HepG2 (cell line): ENCODE results near the gene LRRC4C.

Experiments used
- CBX5 ChIP-seq: sonication (generic); formaldehyde crosslinking; IDR thresholded peaks from 2 replicates; pipeline ENCODE4 v1.4.0; 2020; ENCODE audit warnings: missing genetic modification reagents, borderline replicate concordance
- CHD2 ChIP-seq: IDR thresholded peaks from 2 replicates; pipeline ENCODE4 v1.6.1; 2011; ENCODE audit warnings: low read depth, low read length, improper control_type of control experiment
- CTCF ChIP-seq: sonication (generic); formaldehyde crosslinking; IDR thresholded peaks from 2 replicates; pipeline ENCODE4 v1.5.0; 2020; ENCODE audit warnings: mild to moderate bottlenecking, missing genetic modification reagents, moderate library complexity
- FOXM1 ChIP-seq: sonication (generic); formaldehyde crosslinking; IDR thresholded peaks from 2 replicates; pipeline ENCODE4 v1.5.0; 2020; ENCODE audit warnings: missing genetic modification reagents
- GABPB1 ChIP-seq: IDR thresholded peaks from 2 replicates; pipeline ENCODE4 v1.6.1; 2016; ENCODE audit warnings: mild to moderate bottlenecking, missing genetic modification reagents, moderate library complexity, missing compliant biosample characterization
- MXD1 ChIP-seq: sonication (generic); formaldehyde crosslinking; IDR thresholded peaks from 2 replicates; pipeline ENCODE4 v1.4.0; 2020; ENCODE audit warnings: mild to moderate bottlenecking, missing genetic modification reagents
- PBX2 ChIP-seq: IDR thresholded peaks from 2 replicates; pipeline ENCODE4 v1.6.1; 2016; ENCODE audit warnings: control low read depth
- RELA ChIP-seq: sonication (generic); formaldehyde crosslinking; IDR thresholded peaks from 2 replicates; pipeline ENCODE4 v1.4.0; 2020; ENCODE audit warnings: missing genetic modification reagents
- ZBTB26 ChIP-seq: IDR thresholded peaks from 2 replicates; pipeline ENCODE4 v1.6.1; 2016; ENCODE audit warnings: missing compliant biosample characterization, missing genetic modification reagents, borderline replicate concordance
- ZNF704 ChIP-seq: sonication (generic); formaldehyde crosslinking; IDR thresholded peaks from 2 replicates; pipeline ENCODE4 v1.8.1; 2023; ENCODE audit warnings: mild to moderate bottlenecking, inconsistent platforms, moderate library complexity, missing genetic modification reagents, borderline replicate concordance

- no peak for TF ChIP-seq MXD1 (CRISPR knock-in tag)
- TF ChIP-seq CHD2, result no peak
- no peak for TF ChIP-seq CTCF (CRISPR knock-in tag)
- TF ChIP-seq RELA, result no peak
- TF ChIP-seq PBX2 (CRISPR knock-in tag), result no peak
- TF ChIP-seq ZNF704 (CRISPR knock-in tag), result no peak
- no peak for TF ChIP-seq CBX5 (CRISPR knock-in tag)
- no peak for TF ChIP-seq GABPB1
- no peak for TF ChIP-seq FOXM1
- no peak for TF ChIP-seq ZBTB26 (CRISPR knock-in tag)
These were observed 1292.6 kb downstream of the LRRC4C start for GRCh38 chr11:40166892-40167291.
